AG04450 (cell line): ENCODE results near the gene SLC23A2. TPM values are rescaled to one million over a fixed set of nuclear protein-coding genes. Genes with fewer than 3 reads are reported as not detected.

Experiments
- CTCF ChIA-PET: fragments of 300-600, 350-600 bp; formaldehyde crosslinking; extraction: SDS; loops from one replicate; lab custom pipeline; 2022; ENCODE audit warnings: antibody characterized with exemption, inconsistent platforms; lab: Charles Lee
- POLR2A ChIA-PET: fragments of 350-600 bp; formaldehyde crosslinking; extraction: SDS; loops from one replicate; lab custom pipeline; 2021; ENCODE audit warnings: antibody characterized with exemption, inconsistent platforms; lab: Yijun Ruan, JAX
- DNase-seq: peaks from one replicate; pipeline ENCODE4 v3.0.0-alpha.2; 2011; ENCODE audit warnings: low read depth, low spot score
- H3K27ac ChIP-seq: one replicate; pipeline ENCODE4 v1.5.1; 2012; ENCODE audit warnings: low read depth, low read length, control low read depth
- H3K27me3 ChIP-seq: one replicate; pipeline ENCODE4 v1.6.0; 2012; ENCODE audit warnings: low read length; ENCODE audit not compliant: control insufficient read depth, insufficient read depth
- H3K4me3 ChIP-seq: 2 replicates; pipeline ENCODE4 v1.5.1; 2011; ENCODE audit warnings: mild to moderate bottlenecking, low read depth, low read length, control low read depth
- H3K9me3 ChIP-seq: 2 replicates; pipeline ENCODE4 v1.5.1; 2012; ENCODE audit warnings: low read length; ENCODE audit not compliant: control insufficient read depth, insufficient read depth
- polyA plus RNA-seq: library from polyadenylated mRNA; depleted of rRNA; stranded (reverse); fragments of >200 nt; gene quantifications from 2 replicates; pipeline ENCODE4 v1.2.3, GENCODE V29; 2011
- TF ChIP-seq, protein P1 (sequence below): IDR thresholded peaks from 2 replicates; pipeline ENCODE4 v1.5.1; 2011; ENCODE audit warnings: low read depth, low read length, control low read depth, inconsistent platforms

Gene SLC23A2
- polyA plus RNA-seq, 1 experiment = 17.9 TPM

DNA sequence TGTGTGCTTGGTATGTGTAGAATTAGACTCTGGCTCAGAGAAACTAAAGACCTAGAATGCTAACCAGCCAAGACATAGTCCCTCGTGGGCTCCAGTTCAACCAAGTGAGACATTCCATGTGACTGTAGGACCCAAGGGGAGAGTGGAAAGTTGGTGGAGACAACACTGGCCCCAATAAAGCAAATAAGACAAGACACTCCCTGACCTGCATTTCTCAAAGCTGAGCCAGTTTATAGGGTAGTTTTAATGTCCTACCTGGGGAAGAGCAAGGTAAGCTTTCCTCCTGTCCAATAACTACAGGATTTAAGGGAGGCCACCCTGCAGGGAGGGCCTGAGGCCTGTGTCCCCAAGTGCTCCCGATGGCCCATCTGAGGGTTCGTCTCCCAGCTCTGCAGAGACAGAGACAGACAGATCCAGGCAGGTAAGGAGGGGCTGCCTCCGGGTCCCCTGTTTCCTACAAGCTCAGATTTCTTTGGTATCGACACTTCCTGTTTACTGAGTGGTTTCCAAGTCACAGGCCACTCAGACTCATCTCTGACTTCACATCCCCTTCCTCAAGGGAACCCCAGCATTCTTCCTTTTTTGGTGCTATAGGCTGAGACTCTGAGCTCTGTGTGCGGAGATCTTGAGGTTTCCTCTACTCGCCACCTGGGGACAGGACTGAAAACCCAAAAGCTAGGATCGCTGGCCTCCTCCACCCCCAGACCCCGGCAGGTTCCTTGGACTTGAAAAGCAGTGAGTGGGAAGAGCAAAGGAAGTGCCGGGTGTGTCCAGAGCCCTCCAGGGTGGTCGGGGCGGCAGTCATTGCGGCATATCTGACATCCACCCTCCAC, 187.2 kb downstream of the SLC23A2 start:
- POLR2A ChIA-PET = no interaction called here
- no peaks in the 10 kb centered on the region; the same call in 1 of the 2 replicates for H3K9me3 ChIP-seq
- CTCF ChIA-PET = interaction anchor here (0.6 kb wide), 1 partner anchor 124 kb away, joined by 9 read pairs; no protein-coding TSS in a partner anchor
- DNase-seq = no peak
- no peak overlapping the region for H3K27ac ChIP-seq
- peaks cover 15% of the 10 kb centered on the region for H3K27me3 ChIP-seq
- TF ChIP-seq, protein P1, sequence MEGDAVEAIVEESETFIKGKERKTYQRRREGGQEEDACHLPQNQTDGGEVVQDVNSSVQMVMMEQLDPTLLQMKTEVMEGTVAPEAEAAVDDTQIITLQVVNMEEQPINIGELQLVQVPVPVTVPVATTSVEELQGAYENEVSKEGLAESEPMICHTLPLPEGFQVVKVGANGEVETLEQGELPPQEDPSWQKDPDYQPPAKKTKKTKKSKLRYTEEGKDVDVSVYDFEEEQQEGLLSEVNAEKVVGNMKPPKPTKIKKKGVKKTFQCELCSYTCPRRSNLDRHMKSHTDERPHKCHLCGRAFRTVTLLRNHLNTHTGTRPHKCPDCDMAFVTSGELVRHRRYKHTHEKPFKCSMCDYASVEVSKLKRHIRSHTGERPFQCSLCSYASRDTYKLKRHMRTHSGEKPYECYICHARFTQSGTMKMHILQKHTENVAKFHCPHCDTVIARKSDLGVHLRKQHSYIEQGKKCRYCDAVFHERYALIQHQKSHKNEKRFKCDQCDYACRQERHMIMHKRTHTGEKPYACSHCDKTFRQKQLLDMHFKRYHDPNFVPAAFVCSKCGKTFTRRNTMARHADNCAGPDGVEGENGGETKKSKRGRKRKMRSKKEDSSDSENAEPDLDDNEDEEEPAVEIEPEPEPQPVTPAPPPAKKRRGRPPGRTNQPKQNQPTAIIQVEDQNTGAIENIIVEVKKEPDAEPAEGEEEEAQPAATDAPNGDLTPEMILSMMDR = no peak
- H3K4me3 ChIP-seq = no peak overlapping the region

DNA sequence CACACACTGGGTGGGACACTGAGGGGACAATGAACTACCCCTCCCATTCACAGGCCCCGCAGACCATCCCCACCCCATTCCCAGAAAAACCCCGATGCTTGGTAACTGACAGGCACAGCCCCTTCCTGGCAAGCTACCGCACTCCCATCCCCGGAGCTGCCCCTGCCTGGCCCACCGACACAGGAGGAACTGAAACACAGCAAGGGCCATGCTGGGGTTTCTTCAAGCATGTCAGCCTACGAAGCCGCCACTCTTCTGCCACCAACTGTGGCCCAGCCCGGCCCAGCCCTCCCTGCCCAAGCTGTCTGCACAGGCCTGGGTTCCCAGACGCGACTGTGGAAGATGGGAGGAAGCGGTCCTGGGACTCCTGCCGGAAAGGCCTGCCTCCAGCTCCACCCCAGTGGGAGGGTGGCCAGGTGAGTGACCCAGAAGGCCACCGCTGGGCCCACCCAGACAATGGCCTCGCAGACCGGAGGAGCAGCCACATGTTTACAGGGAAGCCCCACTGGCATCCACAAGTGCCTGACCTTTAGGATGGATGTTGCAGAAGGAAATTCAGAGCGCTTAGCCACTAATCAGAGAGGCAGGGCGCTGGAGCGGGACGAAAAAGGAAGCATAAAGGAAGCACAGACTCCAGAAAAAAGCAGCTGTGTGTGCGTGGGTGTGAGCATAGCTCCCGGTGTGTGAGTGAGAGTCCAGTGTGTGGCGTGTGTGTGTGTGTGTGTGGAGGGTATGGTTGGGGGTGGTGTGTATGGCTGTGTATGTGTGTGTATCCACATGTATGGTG, 188.0 kb downstream of the SLC23A2 start:
- Histone ChIP-seq H3K9me3 (no peaks in the 10 kb centered on the region; the same call in 1 of the 2 replicates), H3K4me3 (no peak overlapping the region), H3K27me3 (peaks cover 15% of the 10 kb centered on the region), H3K27ac (no peak overlapping the region)
- TF ChIP-seq, protein P1 = no peak
- DNase-seq = no peak
- CTCF ChIA-PET = interaction anchor here (0.6 kb wide), 1 partner anchor 125 kb away, joined by 9 read pairs; no protein-coding TSS in a partner anchor
- POLR2A ChIA-PET = no interaction called here

DNA sequence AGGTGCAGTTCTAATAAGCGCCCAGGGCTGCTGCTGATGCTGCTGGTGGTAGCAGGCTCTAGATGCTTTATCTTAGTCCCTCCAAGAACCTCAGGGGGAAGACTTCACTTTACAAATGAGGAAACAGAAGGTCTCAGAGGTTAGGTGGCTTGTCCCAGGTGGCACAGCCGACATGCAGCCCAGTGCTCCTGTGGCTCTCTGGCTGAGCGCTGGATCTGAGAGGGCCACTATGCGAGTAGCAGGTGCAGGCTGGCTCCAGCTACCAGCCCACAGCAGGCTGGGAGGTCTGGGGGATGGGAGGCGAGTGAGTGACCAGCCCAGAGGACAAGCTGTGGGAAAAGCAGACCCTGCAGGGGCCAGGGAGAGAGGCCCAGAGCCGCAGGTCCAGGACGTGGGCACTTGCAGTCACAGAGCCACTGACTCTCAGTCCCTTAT, 188.7 kb downstream of the SLC23A2 start:
- no peak for DNase-seq
- Histone ChIP-seq H3K27ac (no peak overlapping the region), H3K27me3 (peaks cover 15% of the 10 kb centered on the region), H3K4me3 (no peak overlapping the region), H3K9me3 (no peaks in the 10 kb centered on the region; the same call in 1 of the 2 replicates)
- CTCF ChIA-PET = no interaction called here
- TF ChIP-seq, protein P1 = no peak
- POLR2A ChIA-PET = no interaction called here

DNA sequence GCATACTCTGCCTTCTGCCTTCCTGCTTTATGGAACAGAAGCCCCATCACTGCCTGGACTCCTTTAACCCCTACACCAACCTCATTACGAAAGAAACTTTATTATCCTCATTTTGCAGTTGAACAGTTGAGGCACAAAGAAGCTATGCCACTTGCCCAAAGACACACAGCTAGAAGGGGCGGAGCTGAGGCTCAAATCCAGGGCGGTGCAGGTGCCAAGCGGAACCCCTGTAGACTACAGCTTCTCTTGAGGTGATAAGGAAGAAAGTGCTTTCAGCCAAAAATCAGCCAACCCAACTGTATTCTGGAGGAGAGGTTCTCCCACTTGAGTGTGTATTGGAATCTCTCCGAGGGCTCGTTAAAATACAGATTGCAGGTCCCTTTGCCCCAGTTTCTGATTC, 189.1 kb downstream of the SLC23A2 start:
- CTCF ChIA-PET = no interaction called here
- no peak overlapping the region for H3K4me3 ChIP-seq
- TF ChIP-seq, protein P1 = no peak
- POLR2A ChIA-PET = no interaction called here
- no peak overlapping the region for H3K27ac ChIP-seq
- no peak for DNase-seq
- peaks cover 15% of the 10 kb centered on the region for H3K27me3 ChIP-seq
- no peaks in the 10 kb centered on the region; the same call in 1 of the 2 replicates for H3K9me3 ChIP-seq
